Glutamatergic neuron (in vitro differentiated cells): ENCODE measurements around the gene HLTF. TPM values are rescaled to one million over a fixed set of nuclear protein-coding genes. Genes with fewer than 3 reads are reported as not detected.

Experiments
- DNase-seq: peaks from one replicate; pipeline ENCODE4 v3.0.0; 2022
- H3K27ac Mint-ChIP-seq: one replicate; pipeline ENCODE4 v1.8.0; 2020; ENCODE audit warnings: mild to moderate bottlenecking, mixed read lengths, inconsistent platforms; ENCODE audit not compliant: unreplicated experiment
- H3K27me3 Mint-ChIP-seq: one replicate; pipeline ENCODE4 v1.8.0; 2020; ENCODE audit warnings: mild to moderate bottlenecking, moderate library complexity, mixed read lengths, inconsistent platforms; ENCODE audit not compliant: unreplicated experiment
- H3K36me3 Mint-ChIP-seq: one replicate; pipeline ENCODE4 v1.8.0; 2020; ENCODE audit warnings: mild to moderate bottlenecking, mixed read lengths, inconsistent platforms; ENCODE audit not compliant: unreplicated experiment
- H3K4me1 Mint-ChIP-seq: one replicate; pipeline ENCODE4 v1.8.0; 2020; ENCODE audit warnings: mild to moderate bottlenecking, low read depth, mixed read lengths, inconsistent platforms; ENCODE audit not compliant: unreplicated experiment
- H3K4me3 Mint-ChIP-seq: one replicate; pipeline ENCODE4 v1.8.0; 2020; ENCODE audit warnings: mild to moderate bottlenecking, mixed read lengths, inconsistent platforms; ENCODE audit not compliant: unreplicated experiment
- H3K9me3 Mint-ChIP-seq: one replicate; pipeline ENCODE4 v1.8.0; 2020; ENCODE audit warnings: mild to moderate bottlenecking, moderate library complexity, mixed read lengths, inconsistent platforms; ENCODE audit not compliant: unreplicated experiment
- total RNA-seq: library from RNA; stranded (reverse); fragmentation: NEBNext Ultra II Directional; extraction: Animal tissue kit (Norgen Biotek cat#: 25700); gene quantifications from one replicate; pipeline ENCODE4 v1.2.1, GENCODE V29; 2021; ENCODE audit not compliant: unreplicated experiment
- TF ChIP-seq, protein P1 (sequence below): fragments of 200-600 bp; sonication (generic); IDR thresholded peaks from one replicate; pipeline ENCODE4 v1.5.0; 2021; ENCODE audit not compliant: partially characterized antibody, unreplicated experiment

Gene HLTF
- total RNA-seq, 1 donor from 2014 or later: 45.1 TPM

- Mint-ChIP-seq H3K36me3 (no peaks in the 10 kb centered on the region), H3K9me3 (no peaks in the 10 kb centered on the region), H3K27me3 (no peaks in the 10 kb centered on the region), H3K4me1 (peaks cover 5% of the 10 kb centered on the region), H3K4me3 (no peak overlapping the region), H3K27ac (no peak overlapping the region)
- TF ChIP-seq, protein P1, sequence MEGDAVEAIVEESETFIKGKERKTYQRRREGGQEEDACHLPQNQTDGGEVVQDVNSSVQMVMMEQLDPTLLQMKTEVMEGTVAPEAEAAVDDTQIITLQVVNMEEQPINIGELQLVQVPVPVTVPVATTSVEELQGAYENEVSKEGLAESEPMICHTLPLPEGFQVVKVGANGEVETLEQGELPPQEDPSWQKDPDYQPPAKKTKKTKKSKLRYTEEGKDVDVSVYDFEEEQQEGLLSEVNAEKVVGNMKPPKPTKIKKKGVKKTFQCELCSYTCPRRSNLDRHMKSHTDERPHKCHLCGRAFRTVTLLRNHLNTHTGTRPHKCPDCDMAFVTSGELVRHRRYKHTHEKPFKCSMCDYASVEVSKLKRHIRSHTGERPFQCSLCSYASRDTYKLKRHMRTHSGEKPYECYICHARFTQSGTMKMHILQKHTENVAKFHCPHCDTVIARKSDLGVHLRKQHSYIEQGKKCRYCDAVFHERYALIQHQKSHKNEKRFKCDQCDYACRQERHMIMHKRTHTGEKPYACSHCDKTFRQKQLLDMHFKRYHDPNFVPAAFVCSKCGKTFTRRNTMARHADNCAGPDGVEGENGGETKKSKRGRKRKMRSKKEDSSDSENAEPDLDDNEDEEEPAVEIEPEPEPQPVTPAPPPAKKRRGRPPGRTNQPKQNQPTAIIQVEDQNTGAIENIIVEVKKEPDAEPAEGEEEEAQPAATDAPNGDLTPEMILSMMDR: no peak
- DNase-seq: no peak
Observed at GRCh38 chr3:148998297-148998696, 88.0 kb downstream of the HLTF start.

DNA sequence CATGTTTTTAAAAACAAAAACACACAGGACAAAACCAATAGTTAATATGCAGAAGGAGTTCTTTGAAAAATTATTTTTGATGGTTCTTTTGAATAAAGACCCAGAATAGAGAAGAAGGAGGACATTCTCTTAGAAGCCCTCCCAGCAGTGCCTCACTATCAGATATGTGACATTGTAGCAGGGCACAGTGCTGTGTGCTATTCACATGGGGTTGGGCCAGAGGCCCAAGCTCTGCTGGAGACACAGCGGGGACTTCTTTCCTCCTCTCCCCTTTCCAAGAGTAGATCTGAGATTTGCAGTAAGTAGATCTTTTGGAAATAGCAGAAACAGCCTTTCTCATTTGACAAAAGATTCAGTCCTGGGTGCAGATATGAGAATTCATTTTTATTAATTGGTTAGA lies 88.7 kb downstream of the HLTF start:
- TF ChIP-seq, protein P1: no peak
- Mint-ChIP-seq H3K4me3 (no peak overlapping the region), H3K27me3 (no peaks in the 10 kb centered on the region), H3K4me1 (peaks cover 5% of the 10 kb centered on the region), H3K36me3 (no peaks in the 10 kb centered on the region), H3K27ac (no peak overlapping the region), H3K9me3 (no peaks in the 10 kb centered on the region)
- DNase-seq: no peak

DNA sequence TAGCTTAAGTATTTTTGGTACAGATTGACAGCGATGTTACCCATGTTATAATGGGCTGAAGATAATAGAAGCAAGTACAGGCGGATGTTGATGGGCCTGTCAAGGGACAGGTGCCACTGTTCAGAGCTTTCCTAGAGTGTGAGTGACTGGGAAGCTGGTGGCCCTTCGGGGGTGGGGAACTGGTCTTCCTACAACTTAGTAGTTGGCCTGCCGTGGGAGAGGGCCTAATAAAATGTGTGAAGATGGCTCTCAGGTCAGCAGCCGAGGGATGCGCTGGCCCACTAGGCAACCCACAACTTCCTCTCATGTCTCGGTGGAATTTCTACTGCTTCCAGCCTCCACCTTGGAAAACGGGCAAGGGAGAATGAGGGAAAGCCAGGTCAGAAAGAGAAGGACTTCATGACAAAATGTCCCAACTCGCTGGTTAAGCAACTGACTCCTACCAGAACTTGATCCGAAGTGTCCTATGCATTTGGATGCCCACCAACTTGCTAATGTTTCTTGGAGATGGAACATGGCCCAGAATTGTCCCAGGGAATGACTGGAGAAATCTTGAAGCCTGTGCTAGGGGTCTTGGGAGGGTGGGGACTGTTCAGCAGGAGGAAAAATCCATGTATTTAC lies 93.6 kb downstream of the HLTF start:
- peak overlapping the region; percentile 81 for H3K27ac Mint-ChIP-seq
- peaks cover 3% of the 10 kb centered on the region for H3K4me1 Mint-ChIP-seq
- no peaks in the 10 kb centered on the region for H3K36me3 Mint-ChIP-seq
- DNase-seq: no peak
- H3K4me3 Mint-ChIP-seq: peak overlapping the region; percentile 87
- TF ChIP-seq, protein P1: no peak
- peaks cover 7% of the 10 kb centered on the region for H3K9me3 Mint-ChIP-seq
- H3K27me3 Mint-ChIP-seq: peaks cover 2% of the 10 kb centered on the region

- TF ChIP-seq, protein P1: no peak
- H3K27ac Mint-ChIP-seq: peak overlapping the region; percentile 81
- peaks cover 2% of the 10 kb centered on the region for H3K27me3 Mint-ChIP-seq
- peaks cover 7% of the 10 kb centered on the region for H3K9me3 Mint-ChIP-seq
- no peaks in the 10 kb centered on the region for H3K36me3 Mint-ChIP-seq
- peak overlapping the region; percentile 87 for H3K4me3 Mint-ChIP-seq
- DNase-seq: peak; percentile 56
- peaks cover 3% of the 10 kb centered on the region for H3K4me1 Mint-ChIP-seq
Observed at GRCh38 chr3:148992027-148992634, 94.2 kb downstream of the HLTF start.

- Mint-ChIP-seq H3K36me3 (no peaks in the 10 kb centered on the region), H3K4me1 (peaks cover 3% of the 10 kb centered on the region), H3K27ac (peak within 1 kb of the TSS; percentile 81), H3K9me3 (peaks cover 7% of the 10 kb centered on the region), H3K4me3 (peak within 1 kb of the TSS; percentile 87), H3K27me3 (peaks cover 2% of the 10 kb centered on the region)
- TF ChIP-seq, protein P1: no peak
- DNase-seq: peak; percentile 73
Observed at GRCh38 chr3:148991219-148992026, 94.9 kb downstream of the HLTF start, which contains the start of gene GYG1. TSS of gene GYG1 (plus strand) at chr3:148991540. CDS start at chr3:148991641, 101 bp downstream.
